Measurements from ENCODE around the gene ACTN1. TPM values are rescaled to one million over a fixed set of nuclear protein-coding genes. Genes with fewer than 3 reads are reported as not detected.

ACTN1 gene
- total and polyA plus RNA-seq, 2 of the 8 experiments (the other 6 are each of a cell fraction or from before 2014, with no cell fraction given) = 236 to 262 TPM

DNA sequence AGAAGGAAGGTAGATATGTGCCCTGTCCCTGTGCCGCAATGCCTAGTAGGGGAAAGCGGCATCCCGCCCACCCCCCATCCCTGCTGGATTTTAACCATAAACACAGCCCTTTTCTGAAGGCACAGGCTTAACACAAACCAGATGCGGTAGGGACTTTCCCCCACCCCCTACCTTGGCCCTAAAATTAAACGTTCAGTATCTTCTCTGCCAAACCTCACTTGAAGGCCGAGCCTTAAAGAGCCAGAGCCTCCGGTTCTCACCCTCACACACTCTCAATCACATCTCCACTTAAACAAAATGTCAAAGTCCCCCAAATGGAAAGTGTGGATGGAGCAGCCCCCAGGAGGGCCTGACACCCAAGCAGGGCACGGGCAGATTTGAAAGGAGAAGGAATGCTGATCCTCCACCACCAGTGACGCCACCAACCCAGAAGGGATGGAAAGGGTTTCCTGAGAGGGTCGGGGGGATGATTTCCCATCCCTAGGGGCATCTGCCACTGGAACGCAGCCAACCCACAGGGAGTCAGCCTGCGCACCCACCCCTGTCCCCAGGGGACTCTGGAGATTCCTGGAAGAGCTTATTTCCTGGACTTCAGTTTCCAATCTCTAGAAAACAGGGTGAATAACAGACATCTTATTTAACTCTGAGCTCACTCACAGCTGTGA lies 26.4 kb downstream of the ACTN1 start:
- H3K4me3 ChIP-seq (ENCODE audit: extremely low read depth in 1 of 4, insufficient read depth in 2 of 4, low read depth in 3 of 4, low read length in 4 of 4) = no peak overlapping the region
- no peak overlapping the region for H2AFZ ChIP-seq (ENCODE audit: low read length)
- WGBS, 2 experiments (ENCODE audit: extremely low coverage in 1 of 2, insufficient coverage in 1 of 2, insufficient read length in 1 of 2, insufficient replicate concordance in 2 of 2, low coverage in 1 of 2, low lambda C conversion rate in 2 of 2, missing lambda C conversion rate in 1 of 2) = 75% methylated on average over 12 of the region's 12 CpGs; no CpG with 5 or more reads in 1 of the 2 experiments
- H3K14ac ChIP-seq (ENCODE audit: insufficient read length) = no peak overlapping the region
- H2BK15ac ChIP-seq (ENCODE audit: low read length) = no peak overlapping the region
- CTCF ChIA-PET (ENCODE audit: partially characterized antibody) = interaction anchor here (0.9 to 19.1 kb wide), 5 partner anchors 21 to 177 kb away, joined by 3 to 291 read pairs (median 4); no protein-coding TSS in a partner anchor
- no peak overlapping the region for H3K56ac ChIP-seq (replicated peaks; ENCODE audit: insufficient read length, low read depth, low read length)
- H3K23ac ChIP-seq (ENCODE audit: insufficient read length) = no peak overlapping the region
- no peak overlapping the region for H3K18ac ChIP-seq (ENCODE audit: extremely low read depth, low read length)
- no peak overlapping the region for H2BK12ac ChIP-seq (ENCODE audit: low read depth, low read length)
- no peaks in the 10 kb centered on the region; a peak in 1 of 7 replicates for H3K27me3 ChIP-seq (replicated peaks in 1 of 4; ENCODE audit: control insufficient read depth in 3 of 4, extremely low read depth in 1 of 4, insufficient read depth in 3 of 4, low read length in 3 of 4)
- H3K36me3 ChIP-seq (ENCODE audit: control insufficient read depth in 2 of 4, insufficient read depth in 4 of 4, low read length in 3 of 4) = peaks cover 0 to 6% (median 3%) of the 10 kb centered on the region in 4 experiments; a peak in 3 of 8 replicates
- no peak overlapping the region for H2AK5ac ChIP-seq (ENCODE audit: low read depth, low read length)
- no peak for TF ChIP-seq GTF2F1 (IDR thresholded peaks at IDR 0.05; ENCODE audit: borderline replicate concordance, low read depth, low read length)
- no peak for TF ChIP-seq TBP (IDR thresholded peaks at IDR 0.05; ENCODE audit: low read depth, low read length)
- no peak for TF ChIP-seq CHD1 (IDR thresholded peaks at IDR 0.05; ENCODE audit: low read depth, low read length)
- no peak for TF ChIP-seq CBX8 (IDR thresholded peaks at IDR 0.05; ENCODE audit: borderline replicate concordance, low read depth, low read length)
- TF ChIP-seq ASH2L (IDR thresholded peaks at IDR 0.05; ENCODE audit: low read length) = no peak
- no peak; a peak in 1 of 3 replicates for TF ChIP-seq POLR2A (IDR thresholded peaks at IDR 0.05; ENCODE audit: control extremely low read depth in 1 of 2, low read depth in 2 of 2, low read length in 2 of 2)
- TF ChIP-seq BRCA1 (IDR thresholded peaks at IDR 0.05; ENCODE audit: low read depth, low read length) = no peak
- no peak for TF ChIP-seq JUND (IDR thresholded peaks at IDR 0.05; ENCODE audit: low read length)
- TF ChIP-seq SP4 (IDR thresholded peaks at IDR 0.05; ENCODE audit: low read length) = no peak
- no peak overlapping the region for H2BK20ac ChIP-seq (ENCODE audit: low read length)
- peaks cover 9 to 35% of the 10 kb centered on the region in 2 experiments for H4K20me1 ChIP-seq (replicated peaks in 1 of 2; ENCODE audit: control insufficient read depth in 1 of 2, insufficient read depth in 2 of 2, low read length in 2 of 2)
- H3K23me2 ChIP-seq (ENCODE audit: low read depth, low read length) = no peaks in the 10 kb centered on the region
- H3K4me2 ChIP-seq (ENCODE audit: insufficient read depth in 1 of 2, low read depth in 2 of 2, low read length in 2 of 2) = no peak overlapping the region; a peak in 1 of 4 replicates
- H2BK120ac ChIP-seq (replicated peaks; ENCODE audit: low read depth, low read length) = no peak overlapping the region
- H3K9me3 ChIP-seq (ENCODE audit: insufficient read depth in 2 of 2, low read depth in 1 of 2, low read length in 1 of 2) = no peaks in the 10 kb centered on the region
- H3K79me2 ChIP-seq (ENCODE audit: control insufficient read depth in 1 of 2, insufficient read depth in 2 of 2, low read length in 2 of 2) = peaks cover 18 to 97% of the 10 kb centered on the region in 2 experiments
- H2BK5ac ChIP-seq (ENCODE audit: low read depth, low read length) = no peak overlapping the region; the same call in 1 of the 2 replicates
- peaks cover 38% of the 10 kb centered on the region for H3K79me1 ChIP-seq (ENCODE audit: low read depth, low read length)
- no peak overlapping the region for H3K9ac ChIP-seq (replicated peaks in 1 of 4; ENCODE audit: extremely low read depth in 1 of 4, low read depth in 3 of 4, low read length in 3 of 4)
- H4K5ac ChIP-seq (ENCODE audit: insufficient read length, low read depth, low read length) = no peak overlapping the region
- POLR2A ChIA-PET (ENCODE audit: partially characterized antibody) = interaction anchor here (0.8 to 1.5 kb wide), 3 partner anchors 17 to 34 kb away, joined by 3 to 5 read pairs (median 4); no protein-coding TSS in a partner anchor
- no peak overlapping the region for H3K4ac ChIP-seq (replicated peaks; ENCODE audit: insufficient read length, low read depth, low read length)
- FAIRE-seq (no peak), DNase-seq (ENCODE audit: low read depth in 1 of 2, low spot score in 2 of 2) (no peak)
- H4K8ac ChIP-seq (ENCODE audit: extremely low read depth, insufficient read depth, low read length) = no peak overlapping the region
- H3K4me1 ChIP-seq (replicated peaks in 1 of 4; ENCODE audit: control insufficient read depth in 3 of 4, insufficient read depth in 4 of 4, low read length in 3 of 4) = peaks cover 0 to 7% (median 5%) of the 10 kb centered on the region in 4 experiments; a peak in 6 of 7 replicates
- no peak overlapping the region for H3K27ac ChIP-seq (ENCODE audit: low read depth, low read length)
- H4K91ac ChIP-seq (replicated peaks; ENCODE audit: insufficient read length, low read length) = no peak overlapping the region

All from H1 (cell line).